Neural progenitor cell (in vitro differentiated cells): ENCODE measurements around the gene PLXNC1. TPM values are rescaled to one million over a fixed set of nuclear protein-coding genes. Genes with fewer than 3 reads are reported as not detected.

Source experiments
- DNase-seq: peaks from one replicate; pipeline ENCODE4 v3.0.0-alpha.2; 2016; ENCODE audit warnings: low spot score
- H2AFZ ChIP-seq: fragments of 200-600 bp; sonication (generic); replicated peaks from 2 replicates; pipeline ENCODE4 v1.6.1; 2016; ENCODE audit warnings: antibody characterized with exemption
- H3F3A ChIP-seq: fragments of 200-600 bp; sonication (generic); 2 replicates; pipeline ENCODE4 v1.6.1; 2016; ENCODE audit warnings: antibody characterized with exemption, low read depth
- H3K27ac ChIP-seq: fragments of 200-600 bp; sonication (generic); 2 replicates; pipeline ENCODE4 v1.5.1; 2016; ENCODE audit warnings: mild to moderate bottlenecking
- H3K27me3 ChIP-seq: fragments of 200-600 bp; sonication (generic); 2 replicates; pipeline ENCODE4 v1.6.1; 2016; ENCODE audit warnings: mild to moderate bottlenecking, moderate library complexity
- H3K36me3 ChIP-seq: fragments of 200-600 bp; sonication (generic); 2 replicates; pipeline ENCODE4 v1.5.1; 2016
- H3K4me1 ChIP-seq: fragments of 200-600 bp; sonication (generic); 2 replicates; pipeline ENCODE4 v1.6.1; 2016; ENCODE audit warnings: mixed run types
- H3K4me2 ChIP-seq: fragments of 200-600 bp; sonication (generic); 2 replicates; pipeline ENCODE4 v1.6.1; 2016
- H3K4me3 ChIP-seq: fragments of 200-600 bp; sonication (generic); 2 replicates; pipeline ENCODE4 v1.5.1; 2016
- H3K79me2 ChIP-seq: fragments of 200-600 bp; sonication (generic); 2 replicates; pipeline ENCODE4 v1.6.1; 2016; ENCODE audit warnings: low read depth
- H3K9ac ChIP-seq: fragments of 200-600 bp; sonication (generic); 2 replicates; pipeline ENCODE4 v1.6.1; 2016
- H3K9me3 ChIP-seq: fragments of 200-600 bp; sonication (generic); 2 replicates; pipeline ENCODE4 v1.5.1; 2016; ENCODE audit warnings: low read depth
- H4K20me1 ChIP-seq: fragments of 200-600 bp; sonication (generic); 2 replicates; pipeline ENCODE4 v1.6.1; 2016; ENCODE audit warnings: low read depth
- H3K27ac Mint-ChIP-seq: 3 replicates; pipeline ENCODE4 v1.8.0; 2021; ENCODE audit warnings: mixed read lengths
- H3K27me3 Mint-ChIP-seq: 2 replicates; pipeline ENCODE4 v1.8.0; 2022; ENCODE audit warnings: low read depth, mild to moderate bottlenecking, inconsistent platforms, moderate library complexity, mixed read lengths; ENCODE audit not compliant: insufficient read depth
- H3K36me3 Mint-ChIP-seq: 3 replicates; pipeline ENCODE4 v1.8.0; 2021; ENCODE audit warnings: mixed read lengths
- H3K4me1 Mint-ChIP-seq: 3 replicates; pipeline ENCODE4 v1.8.0; 2021; ENCODE audit warnings: mixed read lengths
- H3K4me3 Mint-ChIP-seq: 3 replicates; pipeline ENCODE4 v1.8.0; 2021; ENCODE audit warnings: mild to moderate bottlenecking, moderate library complexity, mixed read lengths
- H3K9me3 Mint-ChIP-seq: 3 replicates; pipeline ENCODE4 v1.8.0; 2020; ENCODE audit warnings: mixed read lengths
- CTCF ChIP-seq: fragments of 200-600 bp; sonication (generic); IDR thresholded peaks from 2 replicates; pipeline ENCODE4 v1.5.1; 2017; ENCODE audit warnings: antibody characterized with exemption, mild to moderate bottlenecking
- EZH2 ChIP-seq: fragments of 200-600 bp; sonication (generic); IDR thresholded peaks from 2 replicates; pipeline ENCODE4 v1.6.1; 2017; ENCODE audit warnings: antibody characterized with exemption, mild to moderate bottlenecking, moderate library complexity
- EZH2phosphoT487 ChIP-seq: fragments of 200-600 bp; sonication (generic); IDR thresholded peaks from 2 replicates; pipeline ENCODE4 v1.6.1; 2017; ENCODE audit warnings: antibody characterized with exemption
- total RNA-seq: library from RNA; depleted of rRNA; stranded (reverse); fragments of >200 nt; gene quantifications from 2 replicates; pipeline ENCODE4 v1.2.3, GENCODE V29; 2015; ENCODE audit warnings: low replicate concordance

PLXNC1 gene
- total RNA-seq, 1 donor from 2014 or later = 16.7 TPM

- H3K4me3 ChIP-seq = no peak overlapping the region
- no peaks in the 10 kb centered on the region for H3K79me2 ChIP-seq
- no peaks in the 10 kb centered on the region for H3K4me1 ChIP-seq
- Mint-ChIP-seq H3K9me3 (peaks cover 3% of the 10 kb centered on the region), H3K27ac (peak overlapping the region; percentile 3), H3K4me3 (no peak overlapping the region), H3K36me3 (peaks cover 13% of the 10 kb centered on the region), H3K27me3 (peaks cover 3% of the 10 kb centered on the region), H3K4me1 (peaks cover 13% of the 10 kb centered on the region)
- TF ChIP-seq EZH2phosphoT487 (no peak), CTCF (no peak)
- no peak overlapping the region for H3K27ac ChIP-seq
- no peak overlapping the region for H3K9ac ChIP-seq
- H4K20me1 ChIP-seq = no peaks in the 10 kb centered on the region
- no peak for DNase-seq
- no peaks in the 10 kb centered on the region for H3K27me3 ChIP-seq
- H2AFZ ChIP-seq = no peak overlapping the region
- no peaks in the 10 kb centered on the region for H3F3A ChIP-seq
- H3K9me3 ChIP-seq = no peaks in the 10 kb centered on the region
- H3K36me3 ChIP-seq = no peaks in the 10 kb centered on the region
- H3K4me2 ChIP-seq = no peak overlapping the region
These were observed 54.1 kb downstream of the PLXNC1 start for GRCh38 chr12:94202245-94203180.

- H3K9me3 Mint-ChIP-seq = peaks cover 3% of the 10 kb centered on the region
- H3K4me1 ChIP-seq = no peaks in the 10 kb centered on the region
- no peaks in the 10 kb centered on the region for H3K79me2 ChIP-seq
- H4K20me1 ChIP-seq = no peaks in the 10 kb centered on the region
- TF ChIP-seq EZH2phosphoT487 (no peak), CTCF (no peak), EZH2 (no peak)
- H3K4me1 Mint-ChIP-seq = peaks cover 13% of the 10 kb centered on the region
- no peak overlapping the region for H3K27ac ChIP-seq
- H3K27me3 ChIP-seq = no peaks in the 10 kb centered on the region
- no peak overlapping the region for H3K4me2 ChIP-seq
- no peak overlapping the region for H3K4me3 ChIP-seq
- no peak overlapping the region for H3K27ac Mint-ChIP-seq
- peaks cover 3% of the 10 kb centered on the region for H3K27me3 Mint-ChIP-seq
- peaks cover 10% of the 10 kb centered on the region for H3K36me3 Mint-ChIP-seq
- DNase-seq = no peak
- no peaks in the 10 kb centered on the region for H3F3A ChIP-seq
- no peak overlapping the region for H2AFZ ChIP-seq
- no peak overlapping the region for H3K4me3 Mint-ChIP-seq
- no peaks in the 10 kb centered on the region for H3K9me3 ChIP-seq
- H3K36me3 ChIP-seq = no peaks in the 10 kb centered on the region
- H3K9ac ChIP-seq = no peak overlapping the region
These were observed 54.8 kb downstream of the PLXNC1 start for GRCh38 chr12:94203181-94203546.

GRCh38 chr12:94203796-94204195 is 55.4 kb downstream of the PLXNC1 start:
- no peak overlapping the region for H2AFZ ChIP-seq
- H3K9ac ChIP-seq = no peak overlapping the region
- H3K27ac ChIP-seq = no peak overlapping the region
- no peak for DNase-seq
- H3K9me3 Mint-ChIP-seq = peaks cover 3% of the 10 kb centered on the region
- H3K4me1 Mint-ChIP-seq = peaks cover 13% of the 10 kb centered on the region
- H3K36me3 ChIP-seq = no peaks in the 10 kb centered on the region
- H4K20me1 ChIP-seq = no peaks in the 10 kb centered on the region
- H3K27me3 ChIP-seq = no peaks in the 10 kb centered on the region
- H3K9me3 ChIP-seq = no peaks in the 10 kb centered on the region
- no peaks in the 10 kb centered on the region for H3K79me2 ChIP-seq
- H3K27me3 Mint-ChIP-seq = peaks cover 3% of the 10 kb centered on the region
- H3K4me2 ChIP-seq = no peak overlapping the region
- no peaks in the 10 kb centered on the region for H3F3A ChIP-seq
- no peak overlapping the region for H3K4me3 ChIP-seq
- H3K4me3 Mint-ChIP-seq = no peak overlapping the region
- no peak overlapping the region for H3K27ac Mint-ChIP-seq
- TF ChIP-seq EZH2phosphoT487 (no peak), EZH2 (no peak), CTCF (no peak)
- no peaks in the 10 kb centered on the region for H3K4me1 ChIP-seq
- H3K36me3 Mint-ChIP-seq = peaks cover 8% of the 10 kb centered on the region
